NCI-H1048 (cell line): Measurements from ENCODE around the gene RESP18.

Experiments used
- DNase-seq: peaks from one replicate; lab custom pipeline; 2025; lab: John Stamatoyannopoulos, UW

The RESP18 gene

DNA sequence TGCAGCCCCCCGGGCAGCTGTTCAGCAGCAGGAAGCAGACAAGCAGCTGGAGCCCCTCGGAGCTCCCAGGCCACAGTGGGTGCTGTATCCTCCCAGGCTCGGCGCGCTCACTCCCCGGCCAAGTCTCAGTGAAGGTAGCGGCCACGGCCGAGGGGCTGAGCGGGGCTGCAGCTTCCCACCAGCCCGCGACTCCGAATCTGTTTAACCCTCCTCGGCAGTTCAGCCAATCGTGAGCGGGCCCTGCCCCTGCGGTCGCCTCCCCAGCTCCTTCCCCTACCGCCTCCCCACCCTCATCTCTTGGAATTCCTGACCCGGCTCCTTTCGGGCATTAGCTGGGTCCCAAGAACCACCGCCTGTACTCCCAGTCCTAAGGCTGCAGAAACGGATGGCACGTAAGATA is at the start of gene RESP18:
Gene RESP18, minus strand, starts transcription at position 203 of the 400 bp plus-strand sequence.
- DNase-seq, result no peak

- DNase-seq, result no peak
These were observed 48.9 kb upstream of the RESP18 start for GRCh38 chr2:219381448-219381847.

GRCh38 chr2:219380926-219381325 is 48.4 kb upstream of the RESP18 start:
- no peak for DNase-seq

DNA sequence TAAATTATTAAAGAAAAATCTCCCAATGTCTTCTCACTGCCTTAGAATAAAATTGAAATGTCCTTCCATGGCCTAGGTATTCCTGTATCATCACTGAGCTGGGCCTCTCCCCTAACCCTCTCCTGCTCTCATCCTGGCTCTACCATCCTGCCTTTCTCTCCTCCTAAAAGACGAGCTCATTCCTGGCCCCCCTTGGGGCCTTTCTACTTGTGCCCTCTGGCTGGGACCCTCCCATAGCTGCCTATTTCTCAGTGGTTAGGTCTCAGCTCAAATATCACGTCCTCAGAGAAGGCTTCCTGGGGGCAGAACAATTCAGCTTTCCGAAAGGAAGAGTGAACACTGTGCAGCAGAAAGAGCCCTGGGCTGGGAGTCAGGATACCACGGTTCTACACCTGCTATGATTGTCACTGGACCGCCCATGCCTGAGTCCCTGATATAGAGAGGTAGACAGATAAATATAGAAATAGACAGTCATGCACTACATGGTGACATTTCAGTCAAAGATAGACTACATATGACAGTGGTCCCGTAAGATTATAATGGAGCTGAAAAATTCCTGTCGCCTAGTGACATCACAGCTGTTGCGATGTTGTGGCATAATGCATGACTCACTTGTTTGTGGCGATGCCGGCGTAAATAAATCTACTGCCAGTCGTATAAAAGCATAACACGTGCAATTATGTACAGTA is 45.8 kb upstream of the RESP18 start:
- no peak for DNase-seq

DNA sequence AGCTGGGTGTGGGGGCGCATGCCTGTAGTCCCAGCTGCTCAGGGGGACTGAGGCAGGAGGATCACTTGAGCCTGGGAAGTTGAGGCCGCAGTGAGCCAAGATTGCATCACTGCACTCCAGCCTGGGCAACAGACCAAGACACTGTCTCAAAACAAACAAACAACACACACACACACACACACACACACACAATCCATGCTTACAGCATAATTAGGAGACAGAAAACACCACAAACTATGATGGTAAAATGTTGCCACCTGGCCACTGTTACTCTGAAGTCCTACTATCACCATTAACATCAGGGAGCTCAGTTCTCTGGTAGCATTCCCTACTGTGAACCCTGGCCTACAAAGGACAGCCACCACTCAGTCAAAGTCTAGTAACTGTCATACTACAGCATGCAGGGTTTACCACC is 36.9 kb upstream of the RESP18 start:
- no peak for DNase-seq

GRCh38 chr2:219368690-219369191 is 36.2 kb upstream of the RESP18 start:
- DNase-seq, result no peak

DNA sequence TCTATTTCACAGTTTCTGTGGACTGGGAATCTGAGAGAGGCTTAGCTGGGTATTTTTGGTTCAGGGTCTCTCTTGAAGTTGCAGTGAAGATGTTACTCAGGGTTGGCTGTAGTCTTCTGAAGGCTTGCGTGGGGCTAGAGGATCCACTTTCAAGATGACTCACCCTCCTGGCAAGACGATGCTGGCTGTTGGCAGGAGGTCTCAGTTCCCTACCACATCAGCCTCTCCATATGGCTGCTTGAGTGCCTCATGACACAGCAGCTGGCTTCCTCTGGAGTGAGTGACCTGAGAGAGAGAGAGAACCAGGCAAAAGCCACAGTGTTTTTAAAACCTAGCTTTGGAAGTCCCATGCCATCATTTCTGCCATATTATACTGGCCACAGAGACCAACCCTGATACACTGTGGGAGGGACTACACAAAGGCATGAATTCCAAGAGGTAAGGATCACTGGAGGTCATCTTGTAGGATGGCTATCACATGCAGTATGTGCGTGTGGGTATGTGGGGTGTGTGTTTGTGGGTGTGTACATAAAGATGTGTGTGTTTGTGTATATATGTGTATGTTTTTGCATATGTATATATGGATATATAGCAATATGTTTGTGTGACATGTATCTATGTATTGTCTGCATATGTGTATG is 30.1 kb upstream of the RESP18 start:
- no peak for DNase-seq

DNA sequence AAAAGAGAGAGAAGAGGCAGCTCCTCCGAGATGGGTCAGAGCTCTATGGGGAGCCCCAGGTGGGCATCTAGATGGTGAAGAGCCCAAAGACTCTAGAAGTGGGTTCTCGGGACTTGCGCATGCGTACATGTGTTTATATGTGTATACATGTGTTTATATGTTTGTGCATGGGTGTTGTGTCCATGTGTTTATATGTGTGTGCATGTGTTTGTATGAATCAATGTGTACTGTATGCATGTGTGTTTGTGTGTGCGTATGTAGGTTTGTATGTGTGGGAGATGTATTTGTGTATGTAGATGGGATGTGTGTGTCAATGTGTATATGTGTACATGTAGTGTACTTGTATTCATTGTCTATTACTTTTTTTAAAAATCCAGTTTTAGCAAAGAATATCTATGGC is 29.5 kb upstream of the RESP18 start:
- no peak for DNase-seq

GRCh38 chr2:219358170-219359075 is 25.9 kb upstream of the RESP18 start:
- no peak for DNase-seq

- no peak for DNase-seq
These were observed 24.3 kb upstream of the RESP18 start for GRCh38 chr2:219356834-219357233.

DNA sequence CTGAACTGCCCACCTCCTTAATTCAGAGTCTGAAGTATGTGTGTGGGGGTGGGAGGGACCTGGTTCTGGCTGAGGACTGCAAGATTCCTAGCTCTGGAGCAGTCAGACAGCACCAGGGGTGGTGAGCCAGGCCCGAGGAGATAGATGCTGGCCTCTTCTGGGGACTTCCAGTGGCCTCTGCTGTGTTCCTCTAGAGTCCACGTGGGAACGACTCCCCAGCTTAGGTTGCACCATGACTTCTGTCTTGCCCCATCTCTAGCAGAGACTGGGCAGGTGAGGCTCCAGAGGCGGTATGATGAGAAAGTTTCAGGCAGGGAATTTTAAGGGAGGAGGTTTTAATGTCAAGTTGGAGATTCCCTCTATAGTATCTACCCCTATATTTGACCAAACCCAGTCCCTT is 22.0 kb upstream of the RESP18 start:
- no peak for DNase-seq

DNA sequence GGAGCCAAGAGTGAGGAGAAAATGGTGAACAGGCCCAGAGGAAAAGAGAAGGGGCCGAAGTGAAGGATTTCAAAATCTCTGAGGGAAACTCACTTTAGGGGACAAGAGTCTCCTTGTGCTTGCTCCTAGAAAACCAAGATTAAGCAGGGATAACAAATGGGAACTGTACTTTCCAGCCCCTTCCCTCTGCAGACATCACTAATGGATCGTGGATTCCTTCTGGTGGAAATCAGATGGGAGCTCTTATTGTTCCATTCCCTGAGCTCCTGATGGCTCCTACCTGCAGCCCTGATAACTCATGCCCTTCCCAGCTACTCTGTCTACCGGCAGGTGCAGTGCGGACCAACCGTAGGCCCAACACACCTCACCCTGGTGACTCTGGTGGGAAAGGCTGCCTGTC is 20.6 kb upstream of the RESP18 start:
- no peak for DNase-seq

GRCh38 chr2:219352448-219353023 is 20.0 kb upstream of the RESP18 start:
- no peak for DNase-seq

- DNase-seq, result no peak
These were observed 18.2 kb upstream of the RESP18 start for GRCh38 chr2:219350710-219351221.

DNA sequence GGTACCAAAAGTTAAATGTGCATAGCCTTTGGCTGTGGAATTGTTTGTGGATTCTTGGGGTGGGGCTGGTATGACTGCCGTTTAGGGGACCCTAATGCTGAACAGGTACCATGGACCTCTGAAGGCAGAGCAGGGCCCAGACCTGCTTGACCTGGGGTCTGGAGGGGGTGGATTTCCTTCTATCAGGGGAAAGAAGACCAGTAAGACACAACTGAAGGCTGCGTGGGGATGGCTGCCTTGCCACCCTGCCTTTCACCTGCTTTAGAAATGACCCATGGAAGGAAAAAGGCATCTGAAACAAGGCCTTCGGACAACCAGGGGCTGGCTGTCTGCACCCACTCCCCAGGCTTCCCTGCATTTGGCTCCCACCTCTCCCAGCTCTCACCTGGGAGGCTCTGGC is 17.7 kb upstream of the RESP18 start:
- no peak for DNase-seq

DNA sequence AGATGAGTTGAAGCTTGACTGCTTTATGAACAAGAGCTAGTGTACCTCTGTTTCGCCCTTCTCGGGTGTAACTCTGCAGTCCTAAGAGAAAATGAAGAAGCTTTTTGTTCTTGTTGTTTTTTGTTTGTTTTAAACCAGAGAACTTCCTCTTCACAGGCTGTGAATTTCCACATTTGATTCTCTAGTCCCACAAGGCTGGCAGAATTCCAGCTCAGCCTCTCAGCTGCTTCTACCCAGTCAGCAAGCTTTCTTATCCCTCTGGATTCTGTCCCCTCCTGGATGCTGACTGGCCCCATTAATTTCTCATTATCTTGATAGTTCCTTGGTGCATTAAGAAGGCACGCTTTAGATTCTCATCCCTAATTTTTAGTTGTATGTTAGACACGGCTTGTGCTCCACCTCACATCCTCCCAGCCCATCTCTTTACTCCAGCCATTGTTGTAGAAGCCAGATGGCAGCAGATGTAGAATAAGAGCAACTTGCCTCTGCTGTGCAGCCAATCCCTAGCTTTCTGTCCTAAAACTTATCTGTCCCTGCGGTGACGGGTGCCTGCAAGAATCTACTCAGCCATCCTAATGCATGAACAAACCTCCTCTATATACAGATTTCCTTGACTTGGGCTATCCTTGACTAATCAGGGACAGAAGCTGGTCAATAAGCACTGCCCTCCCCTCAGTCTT is 12.3 kb upstream of the RESP18 start:
- no peak for DNase-seq

- DNase-seq, result peak; percentile 5
These were observed 2.8 kb upstream of the RESP18 start for GRCh38 chr2:219335373-219335786.

DNA sequence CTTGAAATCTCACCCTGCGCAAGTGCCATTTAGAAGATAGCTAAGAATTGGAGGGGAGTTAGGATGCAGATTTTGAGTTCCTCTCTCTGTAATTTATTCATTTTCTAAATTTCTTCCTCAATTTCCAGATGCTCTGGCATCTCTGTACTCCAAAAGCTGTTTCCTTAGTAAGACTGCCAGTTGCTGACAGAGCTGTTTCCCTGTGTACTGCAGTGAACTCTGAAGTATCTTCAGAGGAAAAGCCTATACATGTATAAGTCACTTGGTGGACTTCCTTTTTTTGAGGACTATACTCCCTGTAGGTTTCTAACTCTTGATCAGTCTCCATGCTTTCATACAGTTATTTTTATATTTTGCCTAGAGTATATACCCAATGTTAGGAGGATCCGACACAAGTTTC is 1.5 kb upstream of the RESP18 start:
- DNase-seq, result no peak

GRCh38 chr2:219331560-219332213 is 857 bp downstream of the RESP18 start:
- DNase-seq, result no peak

GRCh38 chr2:219327719-219328118 is 4.8 kb downstream of the RESP18 start:
- no peak for DNase-seq
